Fibroblast of lung (primary cell): ENCODE measurements around the gene TANC1. TPM values are rescaled to one million over a fixed set of nuclear protein-coding genes. Genes with fewer than 3 reads are reported as not detected.

Experiments
- DNase-seq, 2 donors: peaks; one replicate each; pipeline versions ENCODE4 v3.0.0 to v3.0.0-alpha.2; 2010; ENCODE audit warnings: low read depth in 2 of 2
- H2AFZ ChIP-seq: 2 replicates; pipeline ENCODE4 v1.5.1; 2012; ENCODE audit warnings: low read length, control low read depth, inconsistent platforms
- H3K27ac ChIP-seq: 2 replicates; pipeline ENCODE4 v1.5.1; 2011; ENCODE audit warnings: low read length, control low read depth; ENCODE audit not compliant: insufficient read depth
- H3K27me3 ChIP-seq: 2 replicates; pipeline ENCODE4 v1.5.1; 2011; ENCODE audit warnings: mild to moderate bottlenecking, low read length; ENCODE audit not compliant: control insufficient read depth, insufficient read depth
- H3K36me3 ChIP-seq: 2 replicates; pipeline ENCODE4 v1.5.1; 2011; ENCODE audit warnings: low read length; ENCODE audit not compliant: control insufficient read depth, insufficient read depth
- H3K4me1 ChIP-seq: 2 replicates; pipeline ENCODE4 v1.5.1; 2011; ENCODE audit warnings: low read length; ENCODE audit not compliant: control insufficient read depth, insufficient read depth; ENCODE audit errors: extremely low read depth
- H3K4me2 ChIP-seq: 2 replicates; pipeline ENCODE4 v1.5.1; 2011; ENCODE audit warnings: low read length, control low read depth; ENCODE audit not compliant: insufficient read depth; ENCODE audit errors: extremely low read depth
- H3K4me3 ChIP-seq, 4 experiments: fragments of 200-600 bp in 1 of 4; sonication (generic) in 1 of 4; replicated peaks in 1 of 4; 2 replicates each; pipeline ENCODE4 v1.5.1; 2011 to 2016; ENCODE audit warnings: low read length in 4 of 4, low read depth in 3 of 4, mild to moderate bottlenecking in 3 of 4, control low read depth in 2 of 4, inconsistent platforms in 1 of 4, mixed read lengths in 1 of 4; ENCODE audit not compliant: insufficient read depth in 1 of 4; ENCODE audit errors: control extremely low read depth in 1 of 4
- H3K79me2 ChIP-seq: 2 replicates; pipeline ENCODE4 v1.5.1; 2012; ENCODE audit warnings: mild to moderate bottlenecking, low read length, inconsistent platforms; ENCODE audit not compliant: control insufficient read depth, insufficient read depth
- H3K9ac ChIP-seq: 2 replicates; pipeline ENCODE4 v1.5.1; 2011; ENCODE audit warnings: mild to moderate bottlenecking, low read length, control low read depth; ENCODE audit not compliant: insufficient read depth
- H3K9me3 ChIP-seq: 2 replicates; pipeline ENCODE4 v1.5.1; 2012; ENCODE audit warnings: low read depth, low read length; ENCODE audit not compliant: control insufficient read depth, insufficient read depth
- H4K20me1 ChIP-seq: 2 replicates; pipeline ENCODE4 v1.5.1; 2011; ENCODE audit warnings: low read length; ENCODE audit not compliant: control insufficient read depth, insufficient read depth; ENCODE audit errors: extremely low read depth
- CTCF ChIP-seq, 2 donors: IDR thresholded peaks in 1 of 2; conservative IDR thresholded peaks in 1 of 2; 1 replicate in 1 of 2; 2 replicates in 1 of 2; pipeline ENCODE4 v1.5.1; 2011 to 2012; ENCODE audit warnings: low read length in 2 of 2, control low read depth in 1 of 2, inconsistent platforms in 1 of 2, low read depth in 1 of 2, mild to moderate bottlenecking in 1 of 2
- EZH2 ChIP-seq: IDR thresholded peaks from 2 replicates; pipeline ENCODE4 v1.5.1; 2012; ENCODE audit warnings: low read length, control low read depth, mild to moderate bottlenecking; ENCODE audit errors: missing control alignments
- polyA plus RNA-seq, 2 donors: library from polyadenylated mRNA; depleted of rRNA in 1 of 2; stranded (reverse) in 1 of 2; unstranded in 1 of 2; fragments of >200 nt; gene quantifications; 2 replicates each; pipeline ENCODE4 v1.2.1, GENCODE V29; 2011 to 2012; ENCODE audit warnings: missing spikeins in 1 of 2
- total RNA-seq: library from RNA; depleted of rRNA; stranded (reverse); fragments of >200 nt; gene quantifications from 2 replicates; pipeline ENCODE4 v1.2.1, GENCODE V29; 2014

Gene TANC1
- total and polyA plus RNA-seq, 2 donors (not counting 1 experiment from before 2014, with no cell fraction given) = 32.7 to 41.9 TPM

DNA sequence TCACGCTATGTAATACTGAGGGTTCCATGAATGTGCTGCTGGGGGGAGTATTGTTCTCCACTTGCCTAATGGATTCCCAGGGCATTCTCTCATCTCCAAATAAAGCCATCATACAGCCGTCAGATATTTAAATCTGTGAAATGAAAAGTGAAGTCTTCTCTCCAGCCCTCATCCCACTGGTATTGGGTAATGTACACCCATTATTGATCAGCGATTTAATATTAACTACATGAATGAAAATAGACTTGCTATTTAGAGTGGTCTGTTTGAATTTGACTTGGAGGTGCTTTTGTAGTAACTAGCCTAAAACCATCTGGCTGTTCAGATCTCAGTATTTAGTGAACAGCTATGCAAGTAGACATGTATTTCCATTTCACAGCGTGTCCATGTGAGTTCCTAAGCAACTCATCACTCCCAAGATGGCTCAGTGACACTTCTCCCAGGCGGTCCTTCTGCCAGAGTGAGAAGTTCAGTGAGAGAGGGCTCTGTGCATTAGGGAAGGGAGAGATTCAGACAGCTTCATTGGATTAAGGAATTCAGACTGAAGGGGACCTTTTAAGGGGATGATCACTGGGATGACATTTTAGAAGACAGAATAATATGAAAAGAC, 177.4 kb downstream of the TANC1 start:
- H4K20me1 ChIP-seq = no peaks in the 10 kb centered on the region
- no peak overlapping the region for H3K9ac ChIP-seq
- TF ChIP-seq EZH2 (no peak), CTCF (conservative IDR thresholded peaks at IDR 0.05 in 1 of 2, IDR thresholded peaks at IDR 0.05 in 1 of 2; ENCODE audit: low read depth in 1 of 2, low read length in 2 of 2) (no peak)
- peaks cover 2% of the 10 kb centered on the region for H3K4me1 ChIP-seq
- H3K27ac ChIP-seq = no peak overlapping the region
- H3K36me3 ChIP-seq = no peaks in the 10 kb centered on the region
- no peak overlapping the region for H2AFZ ChIP-seq
- no peaks in the 10 kb centered on the region for H3K79me2 ChIP-seq
- H3K27me3 ChIP-seq = no peaks in the 10 kb centered on the region
- H3K4me3 ChIP-seq = no peak overlapping the region
- H3K4me2 ChIP-seq = no peak overlapping the region
- no peak for DNase-seq
- no peaks in the 10 kb centered on the region for H3K9me3 ChIP-seq

GRCh38 chr2:159146996-159147666, 178.7 kb downstream of the TANC1 start:
- DNase-seq = no peak
- H3K4me2 ChIP-seq = no peak overlapping the region

GRCh38 chr2:159147690-159148089, 179.2 kb downstream of the TANC1 start:
- DNase-seq = no peak
- Histone ChIP-seq H3K4me2 (no peak overlapping the region), H3K79me2 (no peaks in the 10 kb centered on the region), H2AFZ (no peak overlapping the region), H3K36me3 (no peaks in the 10 kb centered on the region), H3K4me1 (peaks cover 2% of the 10 kb centered on the region), H3K27me3 (no peaks in the 10 kb centered on the region), H4K20me1 (no peaks in the 10 kb centered on the region), H3K27ac (no peak overlapping the region), H3K9ac (no peak overlapping the region), H3K9me3 (no peaks in the 10 kb centered on the region), H3K4me3 (no peak overlapping the region)
- no peak for TF ChIP-seq CTCF (conservative IDR thresholded peaks at IDR 0.05 in 1 of 2, IDR thresholded peaks at IDR 0.05 in 1 of 2; ENCODE audit: low read depth in 1 of 2, low read length in 2 of 2)
- TF ChIP-seq EZH2 = no peak

More at GRCh38 chr2:159146996-159147666, 178.7 kb downstream of the TANC1 start:
- H3K4me3 ChIP-seq = no peak overlapping the region
- H3K36me3 ChIP-seq = no peaks in the 10 kb centered on the region
- H3K27ac ChIP-seq = no peak overlapping the region
- no peak overlapping the region for H2AFZ ChIP-seq
- peaks cover 2% of the 10 kb centered on the region for H3K4me1 ChIP-seq
- no peak overlapping the region for H3K9ac ChIP-seq
- H4K20me1 ChIP-seq = no peaks in the 10 kb centered on the region
- no peaks in the 10 kb centered on the region for H3K79me2 ChIP-seq
- TF ChIP-seq CTCF (conservative IDR thresholded peaks at IDR 0.05 in 1 of 2, IDR thresholded peaks at IDR 0.05 in 1 of 2; ENCODE audit: low read depth in 1 of 2, low read length in 2 of 2) (no peak), EZH2 (no peak)
- no peaks in the 10 kb centered on the region for H3K9me3 ChIP-seq
- H3K27me3 ChIP-seq = no peaks in the 10 kb centered on the region
